OCI-LY7 (cell line): ENCODE data around the gene RPS5.

Source experiments
- CTCF ChIP-seq: fragments of 200-600 bp; sonication (generic); conservative IDR thresholded peaks from 2 replicates; pipeline ENCODE4 v1.5.1; 2014; ENCODE audit warnings: mild to moderate bottlenecking, antibody characterized with exemption, low read length, moderate library complexity, mixed read lengths
- EZH2phosphoT487 ChIP-seq: fragments of 200-600 bp; sonication (generic); IDR thresholded peaks from 2 replicates; pipeline ENCODE4 v1.6.1; 2018; ENCODE audit warnings: low read depth, borderline replicate concordance, mild to moderate bottlenecking, mixed run types, antibody characterized with exemption, low read length, moderate library complexity, mixed read lengths

DNA sequence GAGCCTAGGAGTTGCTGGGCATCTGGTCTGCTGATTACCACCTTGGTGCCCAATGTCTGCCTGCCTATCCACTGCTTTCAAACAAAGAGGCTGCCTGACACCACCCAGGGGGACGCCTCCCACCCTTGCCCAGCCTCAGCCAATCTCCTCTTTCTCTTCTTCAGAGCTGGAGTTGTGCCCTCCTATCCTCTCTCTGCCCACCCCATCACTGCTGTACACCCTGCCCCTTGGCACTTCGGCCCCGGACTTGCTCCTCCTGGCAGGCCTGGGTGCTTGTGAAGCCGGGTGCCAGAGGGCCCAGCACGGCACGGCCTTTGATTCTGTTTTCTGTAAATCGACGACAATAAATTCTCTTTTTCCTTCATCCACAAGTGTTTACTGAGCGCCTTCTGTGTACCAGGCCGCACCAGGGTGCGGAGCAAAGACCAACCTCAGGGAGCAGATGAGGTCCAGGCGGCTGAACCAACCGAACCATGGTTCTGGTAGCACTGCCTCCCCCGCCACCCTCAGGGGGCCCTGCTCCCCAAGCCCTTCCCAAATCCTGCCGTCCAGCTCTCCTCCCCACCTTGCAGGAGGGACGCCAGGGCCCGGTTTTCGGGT lies 13.3 kb downstream of the RPS5 start:
- TF ChIP-seq EZH2phosphoT487 (no peak), CTCF (no peak)
